Panc1 (cell line): ENCODE data around the gene SLC4A1. TPM values are rescaled to one million over a fixed set of nuclear protein-coding genes. Genes with fewer than 3 reads are reported as not detected.

Experiments
- ATAC-seq: fragments of 200-7000 bp; cut with Tn5 transposase; 2 replicates; pipeline ENCODE4 v1.9.1; 2020; ENCODE audit warnings: mild to moderate bottlenecking, moderate library complexity
- BruUV-seq: library from RNA; stranded (reverse); fragments of 400-500 nt; replicated peaks from 2 replicates; lab custom pipeline; 2021; lab: Mats Ljungman, UMichigan
- CTCF ChIA-PET: fragments of 300-600 bp; sonication (Branson Sonifier 250); formaldehyde crosslinking; loops from one replicate; lab custom pipeline; 2022; ENCODE audit warnings: antibody characterized with exemption; lab: Charles Lee
- POLR2A ChIA-PET: fragments of 300-600 bp; sonication (Branson Sonifier 250); formaldehyde crosslinking; loops from one replicate; lab custom pipeline; 2022; ENCODE audit warnings: antibody characterized with exemption; lab: Charles Lee
- DNase-seq: peaks from one replicate; pipeline ENCODE4 v3.0.0-alpha.2; 2010; ENCODE audit warnings: low read depth, low spot score
- H3K27ac ChIP-seq: 2 replicates; pipeline ENCODE4 v1.5.1; 2011; ENCODE audit warnings: mild to moderate bottlenecking, low read length, inconsistent platforms
- H3K27me3 ChIP-seq: fragments of 200-500 bp; sonication (Bioruptor generic); 2 replicates; pipeline ENCODE4 v1.6.0; 2014; ENCODE audit warnings: low read length, inconsistent platforms; ENCODE audit not compliant: control insufficient read depth, insufficient read depth
- H3K36me3 ChIP-seq: fragments of 200-500 bp; sonication (Bioruptor generic); 2 replicates; pipeline ENCODE4 v1.5.1; 2014; ENCODE audit warnings: inconsistent platforms, mild to moderate bottlenecking, low read length, moderate library complexity; ENCODE audit not compliant: control insufficient read depth, insufficient read depth
- H3K4me1 ChIP-seq: 2 replicates; pipeline ENCODE4 v1.5.1; 2011; ENCODE audit warnings: inconsistent platforms, mild to moderate bottlenecking, low read length, moderate library complexity; ENCODE audit not compliant: control insufficient read depth, insufficient read depth
- H3K4me3 ChIP-seq, 2 experiments: 2 replicates each; pipeline ENCODE4 v1.5.1; 2011 to 2012; ENCODE audit warnings: low read depth in 2 of 2, low read length in 2 of 2, mild to moderate bottlenecking in 2 of 2, inconsistent platforms in 1 of 2, moderate library complexity in 1 of 2
- H3K9me3 ChIP-seq: fragments of 200-500 bp; sonication (Bioruptor generic); 2 replicates; pipeline ENCODE4 v1.5.1; 2014; ENCODE audit warnings: low read depth, mild to moderate bottlenecking, inconsistent platforms, low read length, moderate library complexity; ENCODE audit not compliant: control insufficient read depth, insufficient read depth
- CTCF ChIP-seq: fragments of 450-650 bp; IDR thresholded peaks from 2 replicates; pipeline ENCODE4 v1.5.1; 2017; ENCODE audit warnings: mild to moderate bottlenecking
- POLR2AphosphoS5 ChIP-seq: IDR thresholded peaks from 2 replicates; pipeline ENCODE4 v1.6.1; 2012; ENCODE audit warnings: mild to moderate bottlenecking, low read depth, low read length, moderate library complexity
- REST ChIP-seq, 2 experiments: IDR thresholded peaks; 2 replicates each; pipeline ENCODE4 v1.6.1; 2011 to 2012; ENCODE audit warnings: low read depth in 2 of 2, control low read depth in 1 of 2, low read length in 1 of 2, mild to moderate bottlenecking in 1 of 2, moderate library complexity in 1 of 2; ENCODE audit not compliant: insufficient read depth in 1 of 2
- SIN3A ChIP-seq: IDR thresholded peaks from 2 replicates; pipeline ENCODE4 v1.6.1; 2012; ENCODE audit warnings: low read depth, mild to moderate bottlenecking, low read length, moderate library complexity, borderline replicate concordance; ENCODE audit not compliant: insufficient read depth
- TCF7L2 ChIP-seq: IDR thresholded peaks from 2 replicates; pipeline ENCODE4 v1.6.1; 2011; ENCODE audit warnings: mild to moderate bottlenecking, low read depth, low read length, inconsistent platforms
- in situ Hi-C: cut with HindIII; loops from 2 replicates; pipeline ENCODE4 v1.10.0; 2016; ENCODE audit warnings: low sequenced_read_pairs, low pct_unique_long_range_greater_than_20kb
- intact Hi-C: fragments of 100-400 bp; cut with micrococcal nuclease; formaldehyde crosslinking; loops from one replicate; pipeline ENCODE4 v1.10.0; 2022; ENCODE audit not compliant: unreplicated experiment
- total RNA-seq: library from RNA; stranded (reverse); gene quantifications from one replicate; pipeline ENCODE4 v1.2.1, GENCODE V29; 2021; ENCODE audit not compliant: unreplicated experiment

Gene SLC4A1
- total RNA-seq, 1 experiment from 2014 or later = not detected

GRCh38 chr17:44262654-44263225 lies 5.2 kb downstream of the SLC4A1 start:
- no TSS peak for BruUV-seq
- no peak for DNase-seq
- in situ Hi-C loops = no loop called here
- H3K27me3 ChIP-seq = no peaks in the 10 kb centered on the region
- intact Hi-C loops = no loop called here
- H3K36me3 ChIP-seq = no peaks in the 10 kb centered on the region
- ATAC-seq = no peak
- CTCF ChIA-PET = no interaction called here
- no peak overlapping the region for H3K27ac ChIP-seq
- no peak overlapping the region for H3K4me3 ChIP-seq
- no peaks in the 10 kb centered on the region for H3K9me3 ChIP-seq
- no peak for TF ChIP-seq CTCF
- TF ChIP-seq POLR2AphosphoS5 = no peak
- TF ChIP-seq TCF7L2 = no peak
- no peak for TF ChIP-seq REST (IDR thresholded peaks at IDR 0.05; ENCODE audit: insufficient read depth in 1 of 2, low read depth in 2 of 2, low read length in 1 of 2)
- no peak for TF ChIP-seq SIN3A
- POLR2A ChIA-PET = no interaction called here
- no peaks in the 10 kb centered on the region for H3K4me1 ChIP-seq

- no peaks in the 10 kb centered on the region for H3K27me3 ChIP-seq
- H3K36me3 ChIP-seq = no peaks in the 10 kb centered on the region
- no peaks in the 10 kb centered on the region for H3K4me1 ChIP-seq
- TF ChIP-seq REST (IDR thresholded peaks at IDR 0.05; ENCODE audit: insufficient read depth in 1 of 2, low read depth in 2 of 2, low read length in 1 of 2) (no peak), CTCF (no peak), SIN3A (no peak), TCF7L2 (no peak), POLR2AphosphoS5 (no peak)
- H3K4me3 ChIP-seq = no peak overlapping the region
- POLR2A ChIA-PET = no interaction called here
- no peak overlapping the region for H3K27ac ChIP-seq
- intact Hi-C loops (no loop called here), in situ Hi-C loops (no loop called here)
- H3K9me3 ChIP-seq = no peaks in the 10 kb centered on the region
- DNase-seq (no peak), ATAC-seq (no peak)
- CTCF ChIA-PET = no interaction called here
- BruUV-seq = no TSS peak
Measured at GRCh38 chr17:44260296-44260695, 7.6 kb downstream of the SLC4A1 start.
